Vein endothelial cell (primary cell): ENCODE measurements around the gene MLYCD. TPM values are rescaled to one million over a fixed set of nuclear protein-coding genes. Genes with fewer than 3 reads are reported as not detected.

Source experiments
- total RNA-seq: library from RNA; depleted of rRNA; stranded (reverse); fragments of >200 nt; gene quantifications from 2 replicates; pipeline ENCODE4 v1.2.3, GENCODE V29; 2012

Gene MLYCD
- 2.2 and 2.9 TPM in 2 replicates for total RNA-seq

DNA sequence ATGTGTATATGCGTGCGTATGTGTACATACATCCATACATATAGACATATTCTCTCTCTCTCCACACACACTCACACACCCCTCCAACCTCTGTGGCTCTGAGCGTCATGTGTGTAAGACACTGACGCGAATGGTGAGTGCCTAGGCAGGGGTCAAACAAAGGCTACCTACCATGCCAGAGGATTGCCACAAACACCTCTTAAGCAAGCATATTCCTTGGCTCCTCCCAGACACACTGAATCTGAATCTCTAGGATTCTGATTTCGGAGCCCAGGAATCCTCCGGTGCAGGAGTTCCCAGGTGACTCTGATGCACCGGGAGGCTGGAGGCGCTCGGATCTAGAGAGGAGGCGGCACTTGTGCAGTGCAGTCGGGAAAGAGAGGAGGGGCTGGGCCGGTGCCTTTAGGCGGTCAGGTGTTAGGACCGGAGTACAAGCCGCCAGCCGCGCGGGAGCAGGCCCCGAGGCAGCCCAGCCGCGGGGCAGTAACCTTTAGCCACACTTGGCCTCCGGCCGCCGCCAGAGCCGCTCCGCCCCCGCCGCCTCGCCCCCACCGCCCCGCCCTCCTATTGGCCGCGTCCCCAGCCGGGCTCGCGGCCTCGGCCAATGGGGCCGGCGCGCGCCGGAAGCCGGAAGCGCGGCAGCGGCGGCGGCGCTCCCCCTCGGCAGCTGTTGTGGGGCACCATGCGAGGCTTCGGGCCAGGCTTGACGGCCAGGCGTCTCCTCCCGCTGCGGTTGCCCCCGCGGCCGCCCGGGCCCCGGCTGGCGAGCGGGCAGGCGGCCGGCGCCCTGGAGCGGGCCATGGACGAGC lies at the start of gene MLYCD:
TSS of gene MLYCD (plus strand) at position 653 of the 809 bp plus-strand sequence. CDS start at position 683, 30 bp downstream.

DNA sequence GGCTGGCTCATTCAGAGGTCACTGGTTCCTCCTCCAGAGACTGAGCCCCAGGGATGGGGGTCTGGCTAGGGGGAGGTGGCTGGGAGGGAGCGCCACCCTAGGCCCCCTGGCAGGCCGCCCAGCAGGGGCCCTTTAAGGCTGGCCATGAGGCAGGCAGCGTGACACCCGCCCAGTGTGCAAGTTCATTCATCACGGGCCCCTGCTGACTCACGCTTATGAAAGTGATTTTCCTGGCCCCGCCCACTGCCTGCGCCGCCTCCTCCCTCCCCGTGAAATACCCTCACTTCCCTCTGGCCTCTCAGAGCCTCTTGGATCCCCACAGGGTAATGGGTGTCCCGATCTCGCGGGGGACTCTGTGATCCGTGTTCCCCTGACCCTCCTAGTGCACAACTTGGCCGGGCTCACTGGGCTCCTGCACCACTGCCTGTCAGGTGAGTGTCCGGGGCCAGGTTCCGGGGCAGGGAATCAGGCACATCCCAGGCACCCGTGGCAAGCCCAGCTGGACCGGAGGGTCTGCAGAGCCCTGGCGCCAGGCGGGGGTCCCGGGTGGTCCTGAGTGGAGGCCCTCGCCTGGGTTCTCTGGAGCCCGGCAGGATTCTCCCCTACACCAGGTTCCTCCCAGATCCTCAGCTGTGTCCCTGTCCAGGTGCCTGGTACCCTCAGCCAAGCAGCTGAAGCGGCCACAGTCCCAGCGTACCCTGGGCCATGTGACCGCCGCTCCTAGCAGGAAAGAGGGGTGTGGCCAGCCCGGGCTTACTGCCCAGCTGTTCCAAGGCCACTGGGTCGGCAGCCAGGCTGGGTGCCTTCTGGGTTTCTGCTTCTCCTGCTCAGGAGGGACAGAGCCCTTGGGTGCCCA lies 54.3 kb downstream of the MLYCD start, which contains the start of gene OSGIN1:
TSS of gene OSGIN1 (plus strand) at position 301 of the 856 bp plus-strand sequence. CDS start 4,432 bp downstream, outside the sequence.

DNA sequence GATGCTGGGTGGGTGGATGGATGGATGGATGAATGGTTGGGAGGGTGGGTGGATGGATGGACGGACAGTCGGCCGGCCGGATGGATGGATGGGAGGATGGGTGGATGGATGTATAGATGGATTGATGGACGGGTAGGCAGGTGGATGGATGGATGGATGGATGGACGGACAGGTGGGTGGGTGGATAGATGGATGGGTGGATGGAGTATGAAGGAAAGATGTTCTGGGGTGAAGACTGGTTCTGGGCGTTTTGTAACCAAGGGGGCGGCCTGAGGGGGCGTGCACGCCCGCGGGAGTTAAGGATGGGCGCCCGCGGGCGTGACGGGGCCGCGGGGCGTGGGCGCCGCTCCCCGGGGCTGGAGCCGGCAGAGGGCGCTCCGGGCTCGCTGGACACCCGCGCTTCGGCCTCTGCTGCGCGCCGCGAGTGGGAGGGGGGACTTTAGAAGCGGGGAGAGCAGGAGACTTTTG lies 69.0 kb downstream of the MLYCD start, which contains the start of gene NECAB2:
TSS of gene NECAB2 (plus strand) at position 407 of the 468 bp plus-strand sequence. CDS start 405 bp downstream, outside the sequence.

Other genes with a start within 250 kb of the MLYCD start
- gene HSBP1, start 91.1 kb upstream of the MLYCD start, total RNA-seq: 14.1 and 28.1 TPM in 2 replicates
- 4.1 and 5.2 TPM in 2 replicates for gene OSGIN1, start 54.1 kb downstream of the MLYCD start, total RNA-seq
- 0.57 TPM in 1 of 2 replicates, not detected in the other for gene NECAB2, start 69.1 kb downstream of the MLYCD start, total RNA-seq
- not detected in 2 replicates for gene SLC38A8, start 143.7 kb downstream of the MLYCD start, total RNA-seq
- 102 TPM in 2 replicates for gene MBTPS1, start 217.8 kb downstream of the MLYCD start, total RNA-seq
- 28.4 and 28.9 TPM in 2 replicates for gene HSDL1, start 246.1 kb downstream of the MLYCD start, total RNA-seq
- 0.10 TPM in 1 of 2 replicates, not detected in the other for gene DNAAF1, start 246.2 kb downstream of the MLYCD start, total RNA-seq